CD4-positive, CD25-positive, alpha-beta regulatory T cell (primary cell): Measurements from ENCODE around the gene MERTK. TPM values are rescaled to one million over a fixed set of nuclear protein-coding genes. Genes with fewer than 3 reads are reported as not detected.
"Not testable (repeated sequence)": the region's sequence is repeated elsewhere in the genome, so short reads cannot be mapped to it uniquely, and the experiment has no call there.

ENCODE experiments used
- ATAC-seq, 2 donors: fragments of 150-1000 bp; cut with Tn5 transposase; one replicate each; pipeline ENCODE4 v1.10.0; 2021; ENCODE audit warnings: low read depth in 2 of 2, moderate number of reproducible peaks in 2 of 2, moderate library complexity in 1 of 2
- DNase-seq, 3 donors: peaks; one replicate each; pipeline versions ENCODE4 v3.0.0 to v3.0.0-alpha.2; 2012 to 2022; ENCODE audit warnings: mixed read lengths in 1 of 3
- H3K27ac ChIP-seq: one replicate; pipeline ENCODE4 v1.7.0; 2013; ENCODE audit warnings: mild to moderate bottlenecking, low read length; ENCODE audit not compliant: insufficient read depth, poor library complexity, severe bottlenecking
- H3K27me3 ChIP-seq: one replicate; pipeline ENCODE4 v1.7.0; 2013; ENCODE audit warnings: low read length; ENCODE audit not compliant: control insufficient read depth, insufficient read depth
- H3K36me3 ChIP-seq: one replicate; pipeline ENCODE4 v1.7.0; 2013; ENCODE audit warnings: mild to moderate bottlenecking, low read length, moderate library complexity; ENCODE audit not compliant: control insufficient read depth, insufficient read depth
- H3K4me1 ChIP-seq: 2 replicates; pipeline ENCODE4 v1.7.0; 2013; ENCODE audit warnings: mild to moderate bottlenecking, low read length; ENCODE audit not compliant: insufficient read depth, control insufficient read depth, poor library complexity, severe bottlenecking
- H3K4me3 ChIP-seq: one replicate; pipeline ENCODE4 v1.7.0; 2013; ENCODE audit warnings: low read depth, mild to moderate bottlenecking, low read length, moderate library complexity
- H3K9me3 ChIP-seq, 2 experiments: 1 replicate in 1 of 2; 2 replicates in 1 of 2; pipeline ENCODE4 v1.7.0; 2013; ENCODE audit warnings: low read length in 2 of 2, mild to moderate bottlenecking in 1 of 2, moderate library complexity in 1 of 2; ENCODE audit not compliant: control insufficient read depth in 2 of 2
- H3K27ac Mint-ChIP-seq, 3 donors: one replicate each; pipeline ENCODE4 v1.8.0; 2020 to 2022; ENCODE audit warnings: mild to moderate bottlenecking in 3 of 3, mixed read lengths in 3 of 3, moderate library complexity in 2 of 3
- H3K27me3 Mint-ChIP-seq: one replicate; pipeline ENCODE4 v1.8.0; 2022; ENCODE audit warnings: mild to moderate bottlenecking, mixed read lengths
- H3K36me3 Mint-ChIP-seq: one replicate; pipeline ENCODE4 v1.8.0; 2020; ENCODE audit warnings: mixed read lengths
- H3K4me1 Mint-ChIP-seq, 4 donors: one replicate each; pipeline ENCODE4 v1.8.0; 2020 to 2022; ENCODE audit warnings: mixed read lengths in 4 of 4, mild to moderate bottlenecking in 1 of 4
- H3K4me3 Mint-ChIP-seq, 4 donors: one replicate each; pipeline ENCODE4 v1.8.0; 2020 to 2022; ENCODE audit warnings: mild to moderate bottlenecking in 4 of 4, mixed read lengths in 4 of 4, moderate library complexity in 3 of 4
- H3K9me3 Mint-ChIP-seq, 7 donors: one replicate each; pipeline ENCODE4 v1.8.0; 2020 to 2022; ENCODE audit warnings: mixed read lengths in 7 of 7, mild to moderate bottlenecking in 3 of 7, moderate library complexity in 2 of 7
- polyA plus RNA-seq, 4 donors: library from polyadenylated mRNA; unstranded; fragments of 300-500 nt; fragmentation: Illumina TruSeq; gene quantifications; one replicate each; pipeline ENCODE4 v1.2.3, GENCODE V29; 2021
- total RNA-seq: library from RNA; stranded (reverse); gene quantifications from one replicate; pipeline ENCODE4 v1.2.3, GENCODE V29; 2022

The MERTK gene
- total and polyA plus RNA-seq, 5 donors from 2014 or later = 0.20 TPM; not detected in 4

- peaks cover 21% of the 10 kb centered on the region for H3K27me3 Mint-ChIP-seq
- not testable (repeated sequence) for H3K9me3 Mint-ChIP-seq, DNase-seq, H3K36me3 Mint-ChIP-seq, H3K4me3 Mint-ChIP-seq, ATAC-seq, H3K36me3 ChIP-seq, H3K4me1 ChIP-seq, H3K27ac ChIP-seq, H3K27ac Mint-ChIP-seq, H3K4me1 Mint-ChIP-seq, H3K9me3 ChIP-seq, H3K27me3 ChIP-seq, H3K4me3 ChIP-seq
Measured at GRCh38 chr2:111963086-111963485, 64.7 kb downstream of the MERTK start.

- DNase-seq, H3K4me3 Mint-ChIP-seq, H3K4me1 ChIP-seq, H3K27ac ChIP-seq, ATAC-seq, H3K27me3 ChIP-seq, H3K9me3 ChIP-seq, H3K9me3 Mint-ChIP-seq, H3K4me3 ChIP-seq, H3K36me3 Mint-ChIP-seq, H3K27ac Mint-ChIP-seq, H3K36me3 ChIP-seq, H3K4me1 Mint-ChIP-seq: not testable (repeated sequence)
- peaks cover 20% of the 10 kb centered on the region for H3K27me3 Mint-ChIP-seq
Measured at GRCh38 chr2:111963508-111963907, 65.1 kb downstream of the MERTK start.

DNA sequence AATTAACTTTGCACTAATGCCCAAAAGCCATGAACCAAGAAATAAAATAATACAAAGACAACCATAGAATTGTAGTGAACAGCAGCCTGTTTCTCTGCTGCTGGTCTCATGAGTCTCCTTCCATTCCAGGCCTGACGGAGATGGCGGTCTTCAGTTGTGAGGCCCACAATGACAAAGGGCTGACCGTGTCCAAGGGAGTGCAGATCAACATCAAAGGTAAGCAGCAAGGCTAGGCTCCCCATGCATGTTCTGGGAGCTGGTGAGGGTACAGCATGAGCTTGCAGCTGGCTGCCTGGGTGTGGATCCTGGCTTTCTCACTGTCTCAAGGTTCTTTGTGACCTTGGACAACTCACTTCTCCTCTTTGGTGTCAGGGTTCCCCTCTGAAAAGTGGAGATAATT, 66.7 kb downstream of the MERTK start:
- Mint-ChIP-seq H3K4me3 (no peak overlapping the region), H3K27ac (no peak overlapping the region), H3K27me3 (peaks cover 23% of the 10 kb centered on the region), H3K4me1 (no peaks in the 10 kb centered on the region), H3K36me3 (no peaks in the 10 kb centered on the region), H3K9me3 (peaks cover 0 to 2% (median 0%) of the 10 kb centered on the region in 7 donors)
- no peaks in the 10 kb centered on the region for H3K9me3 ChIP-seq
- H3K27ac ChIP-seq = no peak overlapping the region
- H3K4me3 ChIP-seq = no peak overlapping the region
- DNase-seq (no peak), ATAC-seq (no peak)
- no peaks in the 10 kb centered on the region for H3K4me1 ChIP-seq
- H3K27me3 ChIP-seq = no peaks in the 10 kb centered on the region
- no peaks in the 10 kb centered on the region for H3K36me3 ChIP-seq

- no peak overlapping the region for H3K27ac Mint-ChIP-seq
Measured at GRCh38 chr2:111966241-111966640, 67.8 kb downstream of the MERTK start.

DNA sequence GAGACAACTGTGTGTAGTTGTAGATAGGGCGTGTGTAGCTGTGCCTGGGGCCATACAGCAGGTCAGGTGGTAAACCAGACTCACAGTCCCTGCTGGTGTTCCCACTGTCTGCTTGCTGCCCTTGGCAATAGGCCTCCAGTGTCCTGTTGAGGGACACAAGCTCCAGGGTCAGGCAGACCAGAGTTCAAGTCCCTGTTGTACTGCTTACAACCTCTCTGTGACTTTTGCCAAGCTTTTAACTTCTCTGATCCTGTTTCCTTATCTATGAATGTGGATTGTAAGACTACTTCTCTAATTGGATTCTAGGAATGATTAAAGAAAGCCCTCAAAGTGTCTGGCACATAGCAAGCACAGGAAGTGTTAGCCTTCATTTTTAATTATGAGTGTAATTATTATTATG, 68.6 kb downstream of the MERTK start:
- H3K4me1 Mint-ChIP-seq = no peaks in the 10 kb centered on the region
- Histone ChIP-seq H3K27me3 (no peaks in the 10 kb centered on the region), H3K36me3 (no peaks in the 10 kb centered on the region), H3K9me3 (no peaks in the 10 kb centered on the region), H3K4me1 (no peaks in the 10 kb centered on the region), H3K4me3 (no peak overlapping the region), H3K27ac (no peak overlapping the region)
- ATAC-seq (no peak), DNase-seq (no peak)
- peaks cover 20% of the 10 kb centered on the region for H3K27me3 Mint-ChIP-seq
- H3K4me3 Mint-ChIP-seq = no peak overlapping the region
- no peaks in the 10 kb centered on the region for H3K36me3 Mint-ChIP-seq
- H3K9me3 Mint-ChIP-seq = peaks cover 0 to 2% (median 0%) of the 10 kb centered on the region in 7 donors
- H3K27ac Mint-ChIP-seq = peak overlapping the region in 1 of 3 donors; percentile 34

More at GRCh38 chr2:111966241-111966640, 67.8 kb downstream of the MERTK start:
- Histone ChIP-seq H3K27ac (no peak overlapping the region), H3K4me3 (no peak overlapping the region), H3K4me1 (no peaks in the 10 kb centered on the region), H3K9me3 (no peaks in the 10 kb centered on the region), H3K27me3 (no peaks in the 10 kb centered on the region), H3K36me3 (no peaks in the 10 kb centered on the region)
- H3K36me3 Mint-ChIP-seq = no peaks in the 10 kb centered on the region
- peaks cover 0 to 2% (median 0%) of the 10 kb centered on the region in 7 donors for H3K9me3 Mint-ChIP-seq
- H3K4me1 Mint-ChIP-seq = no peaks in the 10 kb centered on the region
- ATAC-seq = no peak
- H3K4me3 Mint-ChIP-seq = no peak overlapping the region
- DNase-seq = no peak
- peaks cover 20% of the 10 kb centered on the region for H3K27me3 Mint-ChIP-seq

GRCh38 chr2:111970453-111970852, 72.0 kb downstream of the MERTK start:
- H3K4me1 ChIP-seq = no peaks in the 10 kb centered on the region
- DNase-seq = no peak
- no peak for ATAC-seq
- H3K4me3 Mint-ChIP-seq = no peak overlapping the region
- peaks cover 22% of the 10 kb centered on the region for H3K27me3 Mint-ChIP-seq
- H3K36me3 Mint-ChIP-seq = no peaks in the 10 kb centered on the region
- H3K27me3 ChIP-seq = no peaks in the 10 kb centered on the region
- H3K4me3 ChIP-seq = no peak overlapping the region
- H3K9me3 Mint-ChIP-seq = no peaks in the 10 kb centered on the region
- no peaks in the 10 kb centered on the region for H3K36me3 ChIP-seq
- H3K27ac ChIP-seq = no peak overlapping the region
- no peak overlapping the region for H3K27ac Mint-ChIP-seq
- no peaks in the 10 kb centered on the region for H3K9me3 ChIP-seq
- H3K4me1 Mint-ChIP-seq = no peaks in the 10 kb centered on the region

GRCh38 chr2:111972955-111973565, 74.7 kb downstream of the MERTK start:
- Mint-ChIP-seq H3K4me1 (no peaks in the 10 kb centered on the region), H3K36me3 (peaks cover 5% of the 10 kb centered on the region), H3K4me3 (no peak overlapping the region), H3K9me3 (peaks cover 0 to 15% (median 7%) of the 10 kb centered on the region in 7 donors), H3K27me3 (peaks cover 22% of the 10 kb centered on the region), H3K27ac (no peak overlapping the region)
- H3K36me3 ChIP-seq = no peaks in the 10 kb centered on the region
- H3K27me3 ChIP-seq = no peaks in the 10 kb centered on the region
- H3K27ac ChIP-seq = no peak overlapping the region
- ATAC-seq = no peak
- DNase-seq = peak in 1 of 3 donors; percentile 6
- H3K9me3 ChIP-seq = peaks cover 8 to 10% of the 10 kb centered on the region in 2 experiments
- no peak overlapping the region for H3K4me3 ChIP-seq
- H3K4me1 ChIP-seq = no peaks in the 10 kb centered on the region

- Mint-ChIP-seq H3K9me3 (peaks cover 0 to 20% (median 7%) of the 10 kb centered on the region in 7 donors), H3K4me1 (no peaks in the 10 kb centered on the region), H3K27me3 (peaks cover 25% of the 10 kb centered on the region), H3K27ac (no peak overlapping the region), H3K4me3 (no peak overlapping the region), H3K36me3 (peaks cover 5% of the 10 kb centered on the region)
- Histone ChIP-seq H3K36me3 (no peaks in the 10 kb centered on the region), H3K9me3 (peaks cover 8 to 10% of the 10 kb centered on the region in 2 experiments), H3K27ac (no peak overlapping the region), H3K4me3 (no peak overlapping the region), H3K4me1 (no peaks in the 10 kb centered on the region), H3K27me3 (no peaks in the 10 kb centered on the region)
- no peak for DNase-seq
- ATAC-seq = no peak
Measured at GRCh38 chr2:111973701-111974100, 75.3 kb downstream of the MERTK start.
